ENCODE measurements around the gene CLSTN1. TPM values are rescaled to one million over a fixed set of nuclear protein-coding genes. Genes with fewer than 3 reads are reported as not detected.

Gene CLSTN1
- total RNA-seq, 1 donor from 2014 or later = 136 TPM

- Mint-ChIP-seq H3K9me3 (no peaks in the 10 kb centered on the region), H3K36me3 (no peaks in the 10 kb centered on the region), H3K27ac (no peak overlapping the region), H3K27me3 (no peaks in the 10 kb centered on the region), H3K4me1 (ENCODE audit: unreplicated experiment) (peaks cover 11% of the 10 kb centered on the region), H3K4me3 (no peak overlapping the region)
- no peak for TF ChIP-seq CTCF (conservative IDR thresholded peaks at IDR 0.05)
- DNase-seq (ENCODE audit: extremely low spot score, unreplicated experiment) = no peak
Observed at GRCh38 chr1:9842073-9842711, 18.4 kb upstream of the CLSTN1 start.

- no peak for DNase-seq (ENCODE audit: extremely low spot score, unreplicated experiment)
- Mint-ChIP-seq H3K4me1 (ENCODE audit: unreplicated experiment) (peaks cover 6% of the 10 kb centered on the region), H3K27ac (no peak overlapping the region), H3K36me3 (no peaks in the 10 kb centered on the region), H3K4me3 (no peak overlapping the region), H3K9me3 (no peaks in the 10 kb centered on the region), H3K27me3 (no peaks in the 10 kb centered on the region)
- TF ChIP-seq CTCF (conservative IDR thresholded peaks at IDR 0.05) = no peak
Observed at GRCh38 chr1:9841460-9841859, 17.7 kb upstream of the CLSTN1 start.

GRCh38 chr1:9840176-9840575 lies 16.4 kb upstream of the CLSTN1 start:
- no peak for DNase-seq (ENCODE audit: extremely low spot score, unreplicated experiment)
- no peak for TF ChIP-seq CTCF (conservative IDR thresholded peaks at IDR 0.05)
- H3K36me3 Mint-ChIP-seq = no peaks in the 10 kb centered on the region
- H3K27me3 Mint-ChIP-seq = peaks cover 4% of the 10 kb centered on the region
- H3K4me3 Mint-ChIP-seq = no peak overlapping the region
- no peak overlapping the region for H3K27ac Mint-ChIP-seq
- peaks cover 8% of the 10 kb centered on the region for H3K4me1 Mint-ChIP-seq (ENCODE audit: unreplicated experiment)
- no peaks in the 10 kb centered on the region for H3K9me3 Mint-ChIP-seq

GRCh38 chr1:9838946-9839345 lies 15.2 kb upstream of the CLSTN1 start:
- no peak for TF ChIP-seq CTCF (conservative IDR thresholded peaks at IDR 0.05)
- DNase-seq (ENCODE audit: extremely low spot score, unreplicated experiment) = no peak
- Mint-ChIP-seq H3K4me1 (ENCODE audit: unreplicated experiment) (peaks cover 9% of the 10 kb centered on the region), H3K9me3 (no peaks in the 10 kb centered on the region), H3K36me3 (no peaks in the 10 kb centered on the region), H3K4me3 (no peak overlapping the region), H3K27ac (no peak overlapping the region), H3K27me3 (peaks cover 4% of the 10 kb centered on the region)

GRCh38 chr1:9836632-9836960 lies 12.8 kb upstream of the CLSTN1 start:
- Mint-ChIP-seq H3K4me1 (ENCODE audit: unreplicated experiment) (peaks cover 9% of the 10 kb centered on the region), H3K27ac (no peak overlapping the region), H3K27me3 (peaks cover 4% of the 10 kb centered on the region), H3K9me3 (no peaks in the 10 kb centered on the region), H3K36me3 (no peaks in the 10 kb centered on the region), H3K4me3 (no peak overlapping the region)
- DNase-seq (ENCODE audit: extremely low spot score, unreplicated experiment) = no peak
- TF ChIP-seq CTCF (conservative IDR thresholded peaks at IDR 0.05) = no peak
